A204.1 (cell line): Measurements from ENCODE around the gene MAGEB17.
"Not testable (repeated sequence)": the region's sequence is repeated elsewhere in the genome, so short reads cannot be mapped to it uniquely, and the experiment has no call there.

ENCODE experiments used
- FAIRE-seq: peaks from 2 replicates; lab custom pipeline; 2012; peaks lifted over from hg19 to GRCh38; lab: Jason Lieb, UNC

MAGEB17 gene

GRCh38 chrX:16156692-16157331 is 10.5 kb upstream of the MAGEB17 start:
- FAIRE-seq, result no peak

- no peak for FAIRE-seq
Observed at GRCh38 chrX:16160729-16161128, 6.6 kb upstream of the MAGEB17 start.

DNA sequence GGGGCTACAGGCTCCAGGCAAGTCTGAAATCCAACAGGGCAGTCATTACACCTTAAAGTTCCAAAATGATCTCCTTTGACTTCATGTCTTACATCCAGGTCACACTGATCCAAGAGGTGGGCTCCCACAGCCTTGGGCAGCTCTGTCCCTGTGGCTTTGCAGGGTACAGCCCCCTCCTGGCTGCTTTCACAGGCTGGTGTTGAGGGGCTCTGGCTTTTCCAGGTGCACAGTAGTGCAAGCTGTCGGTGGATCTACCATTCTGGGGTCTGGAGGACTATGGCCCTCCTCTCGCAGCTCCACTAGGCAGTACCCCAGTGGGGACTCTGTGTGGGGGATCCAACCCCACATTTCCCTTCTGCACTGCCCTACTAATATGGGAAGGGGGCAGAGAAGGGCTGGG is 6.1 kb upstream of the MAGEB17 start:
- not testable (repeated sequence) for FAIRE-seq

DNA sequence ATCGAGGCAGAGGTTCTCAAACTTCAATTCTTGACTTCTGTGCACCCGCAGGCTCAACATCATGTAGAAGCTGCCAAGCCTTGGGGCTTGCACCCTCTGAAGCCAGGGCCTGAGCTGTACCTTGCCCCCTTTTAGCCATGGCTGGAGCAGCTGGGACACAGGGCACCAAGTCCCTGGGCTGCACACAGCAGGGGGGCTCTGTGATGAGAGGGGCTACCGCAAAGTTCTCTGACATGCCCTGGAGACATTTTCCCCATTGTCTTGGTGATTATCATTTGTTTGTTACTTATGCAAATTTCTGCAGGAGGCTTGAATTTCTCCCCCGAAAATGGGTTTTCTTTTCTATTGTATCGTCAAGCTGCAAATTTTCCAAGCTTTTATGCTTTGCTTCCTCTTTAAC is 4.9 kb upstream of the MAGEB17 start:
- FAIRE-seq, result no peak

DNA sequence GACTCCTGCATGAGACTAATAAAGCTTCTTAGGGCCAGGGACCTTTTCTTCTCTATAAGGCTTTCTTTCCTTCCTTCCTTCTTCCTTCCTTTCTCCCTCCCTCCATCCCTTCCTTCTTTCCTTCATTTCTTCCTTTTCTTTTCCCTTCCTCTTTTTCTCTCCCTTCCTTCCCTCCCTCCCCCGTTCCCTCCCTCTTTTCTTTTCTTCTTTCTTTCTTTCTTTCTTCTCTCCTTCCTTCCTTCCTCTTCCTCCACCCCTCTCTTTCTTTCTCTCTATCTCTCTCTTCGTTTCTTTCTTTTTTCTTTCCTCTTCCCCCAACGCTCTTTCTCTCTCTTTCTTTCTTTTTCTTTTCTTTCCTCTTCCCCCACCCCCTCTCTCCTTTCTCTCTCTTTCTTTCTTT is 2.5 kb upstream of the MAGEB17 start:
- no peak for FAIRE-seq

GRCh38 chrX:16171039-16171438 is 3.8 kb downstream of the MAGEB17 start:
- no peak for FAIRE-seq

DNA sequence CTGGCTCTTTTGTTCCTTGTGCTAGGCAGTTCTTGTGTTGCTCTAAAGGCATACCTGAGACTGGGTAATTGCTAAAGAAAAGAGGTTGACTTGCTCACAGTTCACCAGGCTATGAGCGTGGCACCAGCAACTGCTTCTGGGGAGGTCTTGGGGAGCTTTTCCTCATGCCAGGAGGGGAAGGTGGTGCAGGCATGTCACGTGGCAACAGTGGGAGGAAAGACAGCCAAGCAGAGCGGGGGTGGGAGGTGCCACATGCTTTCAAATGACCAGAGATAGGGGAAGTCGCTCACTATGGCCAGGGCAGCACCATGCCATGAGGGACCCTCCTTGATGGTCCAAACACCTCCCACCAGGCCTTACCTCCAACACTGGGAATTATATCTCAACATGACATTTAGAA is 4.7 kb downstream of the MAGEB17 start:
- FAIRE-seq, result no peak

DNA sequence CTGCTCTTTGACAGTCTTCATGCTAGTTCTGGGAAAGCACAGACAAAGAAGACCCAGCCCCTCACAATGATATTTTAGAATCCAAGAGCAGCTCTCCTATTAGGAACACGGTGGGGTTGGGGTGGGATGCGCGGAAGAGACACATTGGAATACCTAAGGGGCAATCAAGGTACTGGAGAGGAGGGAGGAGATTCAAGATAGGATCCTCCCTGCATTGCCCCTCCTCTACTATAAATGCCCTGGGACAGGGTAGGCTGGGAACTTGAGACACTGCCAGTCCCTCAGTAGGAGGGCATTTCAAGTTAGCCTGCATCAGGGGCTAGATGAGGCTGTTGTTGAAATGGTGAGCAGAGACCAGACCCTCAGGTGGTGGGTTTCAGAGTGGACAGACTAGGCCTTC is 5.1 kb downstream of the MAGEB17 start:
- FAIRE-seq, result no peak

- no peak for FAIRE-seq
Observed at GRCh38 chrX:16175329-16176061, 8.2 kb downstream of the MAGEB17 start.

DNA sequence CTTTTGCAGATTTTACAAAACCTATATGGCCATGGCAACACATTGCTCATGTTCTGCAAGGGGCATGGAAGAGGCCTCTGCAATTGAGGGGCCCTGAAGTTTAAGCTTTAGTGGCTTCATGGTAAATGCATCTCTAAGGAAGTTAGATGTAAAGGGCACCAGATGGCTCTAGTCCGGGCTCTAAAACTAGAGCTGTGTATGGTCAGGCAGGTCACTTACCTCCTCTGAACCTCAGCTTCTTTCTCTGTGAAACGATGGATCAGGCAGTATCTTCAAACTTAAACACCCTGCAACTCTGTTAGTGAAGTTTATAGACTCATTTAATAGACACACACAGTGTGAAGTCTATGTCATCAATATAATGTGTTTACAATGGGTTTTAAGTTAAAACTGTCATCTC is 10.0 kb downstream of the MAGEB17 start:
- no peak for FAIRE-seq

- FAIRE-seq, result not testable (repeated sequence)
Observed at GRCh38 chrX:16183843-16184242, 16.6 kb downstream of the MAGEB17 start.

DNA sequence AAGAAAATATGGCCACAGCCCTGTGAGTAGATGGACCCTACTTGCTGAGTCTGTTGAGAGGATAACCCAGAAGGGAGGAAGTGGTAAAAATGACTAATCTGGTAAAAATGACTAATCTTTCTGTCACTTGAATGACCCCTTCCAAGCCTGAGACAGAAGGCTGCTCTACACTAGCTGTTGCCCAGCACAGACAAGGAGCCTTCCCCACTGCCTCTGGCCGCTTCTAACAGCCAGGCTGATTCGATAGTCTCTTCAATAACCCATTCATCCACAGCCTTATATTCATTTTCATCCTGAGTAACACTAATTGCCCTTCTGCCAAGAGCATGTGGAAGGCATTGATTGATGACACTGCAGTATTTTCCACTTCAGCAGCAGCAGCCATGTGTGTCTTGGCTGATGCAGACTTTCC is 18.4 kb downstream of the MAGEB17 start:
- no peak for FAIRE-seq

DNA sequence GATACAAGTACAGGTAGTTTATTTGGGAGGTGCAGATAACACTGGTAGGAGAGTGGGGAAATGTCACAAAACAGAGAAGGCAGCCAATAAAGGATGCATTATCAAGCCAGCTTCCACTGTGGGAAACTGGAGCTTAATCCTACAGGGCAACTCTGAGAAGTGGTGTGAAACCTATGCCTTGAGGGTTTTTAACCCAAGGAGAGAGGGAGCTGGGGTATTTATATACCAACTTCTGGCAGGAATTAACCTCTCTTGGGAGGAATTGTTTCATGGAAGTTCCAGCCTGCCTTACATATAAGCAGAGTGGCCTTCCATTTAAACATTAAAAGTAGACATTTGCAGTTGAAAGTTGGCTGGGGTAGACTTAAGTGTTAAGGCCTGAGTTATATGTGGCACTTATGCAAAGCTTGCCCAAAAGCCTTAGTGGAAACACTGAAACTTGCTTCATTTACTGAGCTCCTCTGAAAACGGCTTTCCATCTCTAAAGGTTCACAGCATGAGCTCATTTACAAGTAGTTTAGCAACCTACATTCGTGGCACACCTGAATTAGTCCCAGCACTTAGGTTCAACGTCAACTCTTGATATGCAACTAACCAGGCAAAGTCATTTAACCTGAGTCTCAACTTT is 19.2 kb downstream of the MAGEB17 start:
- FAIRE-seq, result no peak

DNA sequence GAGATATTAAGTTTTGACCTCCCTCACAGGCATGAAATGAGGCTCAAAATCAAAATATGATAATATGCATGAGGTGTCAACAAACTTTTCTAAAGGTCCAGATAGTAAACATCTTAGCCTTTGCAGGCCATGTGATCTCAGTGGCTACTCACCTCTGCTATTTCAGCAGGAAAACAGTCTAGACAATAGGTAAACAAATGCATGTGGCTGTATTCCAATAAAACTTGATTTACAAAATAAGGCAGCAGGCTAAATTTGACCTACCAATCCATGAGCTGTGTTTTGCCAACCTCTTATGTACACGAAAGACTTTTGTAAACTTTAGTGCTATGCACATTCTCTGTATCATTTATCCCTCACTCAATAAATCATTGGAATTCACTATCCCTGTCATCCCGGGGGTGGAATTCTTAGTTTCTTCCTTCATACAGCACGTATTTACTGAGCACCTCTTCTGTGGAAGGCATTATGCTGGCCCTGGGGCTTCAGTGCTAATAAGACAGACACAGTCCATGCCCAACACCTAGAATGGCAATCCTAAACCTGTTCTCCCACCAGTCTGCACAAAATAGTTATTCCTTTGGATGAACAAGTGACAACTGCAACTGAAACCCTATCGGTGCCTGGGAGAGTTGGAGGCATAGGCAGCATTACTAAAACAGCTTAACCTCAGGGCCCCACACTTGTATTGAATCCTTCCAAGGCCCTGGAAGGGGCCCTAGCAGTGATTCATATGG is 19.9 kb downstream of the MAGEB17 start:
- no peak for FAIRE-seq

DNA sequence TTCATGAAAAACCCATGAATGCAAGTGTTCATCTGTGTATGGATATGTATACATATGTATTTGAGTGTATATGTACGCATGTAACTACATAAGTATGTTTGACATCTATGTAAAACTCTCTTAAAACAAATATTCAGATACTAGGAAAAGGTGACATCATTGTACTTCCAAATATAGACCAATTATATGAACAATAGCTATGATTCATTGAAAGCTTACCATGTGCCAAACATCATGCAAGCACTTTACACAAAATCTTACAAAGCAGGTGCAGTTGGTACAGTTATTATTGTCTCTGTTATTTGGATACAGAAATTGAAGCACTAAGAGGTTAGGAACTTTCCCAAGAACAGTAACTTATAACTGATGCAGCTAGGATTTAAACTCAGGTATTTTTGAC is 21.4 kb downstream of the MAGEB17 start:
- no peak for FAIRE-seq

GRCh38 chrX:16191605-16192004 is 24.3 kb downstream of the MAGEB17 start:
- FAIRE-seq, result no peak

GRCh38 chrX:16196829-16197228 is 29.5 kb downstream of the MAGEB17 start:
- FAIRE-seq, result no peak

- no peak for FAIRE-seq
Observed at GRCh38 chrX:16199343-16199742, 32.1 kb downstream of the MAGEB17 start.

- no peak for FAIRE-seq
Observed at GRCh38 chrX:16202943-16203342, 35.7 kb downstream of the MAGEB17 start.

- FAIRE-seq, result no peak
Observed at GRCh38 chrX:16204538-16204937, 37.3 kb downstream of the MAGEB17 start.

GRCh38 chrX:16205840-16206239 is 38.6 kb downstream of the MAGEB17 start:
- FAIRE-seq, result no peak

DNA sequence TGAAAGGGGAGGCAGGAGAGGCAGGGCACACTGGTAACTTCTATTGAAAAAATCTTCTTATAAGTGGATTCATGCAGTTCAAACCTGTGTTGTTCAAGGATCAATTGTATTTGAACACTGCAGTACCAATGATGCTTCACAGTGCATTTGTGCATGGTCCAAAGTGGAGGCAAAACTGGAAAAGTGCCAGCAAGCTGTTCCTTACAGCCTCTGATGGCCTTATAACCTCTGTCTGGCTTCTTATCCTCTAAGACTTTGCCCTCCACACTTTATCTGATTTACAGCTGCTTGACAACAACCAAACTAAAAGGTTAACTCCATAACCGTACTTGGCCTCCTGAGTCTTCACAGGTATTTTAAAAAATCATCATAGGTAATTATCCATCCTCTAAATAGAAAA is 40.4 kb downstream of the MAGEB17 start:
- FAIRE-seq, result no peak

DNA sequence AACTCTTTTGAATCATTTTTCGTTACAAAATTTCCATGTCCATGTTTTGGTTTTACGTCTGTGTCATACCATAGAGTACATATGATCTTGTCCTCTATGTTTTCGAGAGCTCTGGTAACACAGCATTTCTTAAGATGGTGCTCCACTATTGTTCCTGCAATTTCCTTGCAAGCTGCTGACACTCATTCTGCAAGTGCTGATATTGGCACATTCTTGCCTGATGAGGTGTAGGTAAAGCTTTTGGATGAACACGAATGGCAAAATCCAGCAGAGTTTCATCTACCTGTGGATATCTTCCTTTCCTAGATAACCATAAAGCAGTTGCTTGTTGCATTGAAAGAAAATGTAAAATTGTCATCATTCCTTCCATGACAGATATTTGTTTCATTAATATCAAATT is 41.3 kb downstream of the MAGEB17 start:
- no peak for FAIRE-seq
